H9 (cell line): ENCODE data around the gene LGMN. TPM values are rescaled to one million over a fixed set of nuclear protein-coding genes. Genes with fewer than 3 reads are reported as not detected.
A peak's percentile ranks its signal among the peaks of the same experiment; 100 is the strongest.

Source experiments
- DNase-seq: peaks from one replicate; pipeline ENCODE4 v3.0.0-alpha.2; 2017
- H2AFZ ChIP-seq: one replicate; pipeline ENCODE4 v1.6.1; 2013; ENCODE audit warnings: mild to moderate bottlenecking, low read length, control low read depth, moderate library complexity
- H2AK5ac ChIP-seq: 2 replicates; pipeline ENCODE4 v1.6.1; 2013; ENCODE audit warnings: low read length, control low read depth, mixed read lengths; ENCODE audit not compliant: insufficient read length
- H2BK120ac ChIP-seq: one replicate; pipeline ENCODE4 v1.6.1; 2013; ENCODE audit warnings: low read depth, mild to moderate bottlenecking, low read length, control low read depth, inconsistent platforms; ENCODE audit not compliant: poor library complexity, severe bottlenecking
- H2BK12ac ChIP-seq: 2 replicates; pipeline ENCODE4 v1.6.1; 2013; ENCODE audit warnings: low read length, control low read depth, mixed read lengths, low read depth; ENCODE audit not compliant: insufficient read length
- H2BK15ac ChIP-seq: 2 replicates; pipeline ENCODE4 v1.6.1; 2013; ENCODE audit warnings: low read depth, low read length, control low read depth
- H2BK20ac ChIP-seq: one replicate; pipeline ENCODE4 v1.6.1; 2013; ENCODE audit warnings: low read depth, mild to moderate bottlenecking, low read length, control low read depth, inconsistent platforms; ENCODE audit not compliant: poor library complexity, severe bottlenecking
- H2BK5ac ChIP-seq: 2 replicates; pipeline ENCODE4 v1.6.1; 2013; ENCODE audit warnings: low read length, control low read depth, mixed read lengths; ENCODE audit not compliant: insufficient read length
- H3K14ac ChIP-seq: 2 replicates; pipeline ENCODE4 v1.6.1; 2013; ENCODE audit warnings: low read length, control low read depth; ENCODE audit not compliant: insufficient read depth
- H3K18ac ChIP-seq: 2 replicates; pipeline ENCODE4 v1.6.1; 2013; ENCODE audit warnings: low read depth, mild to moderate bottlenecking, mixed read lengths, low read length, control low read depth; ENCODE audit not compliant: insufficient read length
- H3K23ac ChIP-seq: 2 replicates; pipeline ENCODE4 v1.6.1; 2013; ENCODE audit warnings: low read length, control low read depth, mixed read lengths, low read depth; ENCODE audit not compliant: insufficient read length
- H3K23me2 ChIP-seq: 2 replicates; pipeline ENCODE4 v1.6.1; 2013; ENCODE audit warnings: low read depth, mild to moderate bottlenecking, mixed read lengths, low read length, control low read depth; ENCODE audit not compliant: insufficient read length, poor library complexity, severe bottlenecking
- H3K27ac ChIP-seq: 2 replicates; pipeline ENCODE4 v1.5.1; 2013; ENCODE audit warnings: low read length, control low read depth, mixed read lengths, low read depth; ENCODE audit not compliant: insufficient read length
- H3K27me3 ChIP-seq: 2 replicates; pipeline ENCODE4 v1.6.1; 2013; ENCODE audit warnings: low read length, control low read depth, inconsistent platforms; ENCODE audit not compliant: insufficient read depth
- H3K4ac ChIP-seq: 2 replicates; pipeline ENCODE4 v1.6.1; 2013; ENCODE audit warnings: low read depth, mild to moderate bottlenecking, control low read depth, inconsistent platforms, low read length, moderate library complexity
- H3K4me1 ChIP-seq: 2 replicates; pipeline ENCODE4 v1.6.1; 2013; ENCODE audit warnings: low read length, control low read depth, inconsistent platforms; ENCODE audit not compliant: insufficient read depth
- H3K4me2 ChIP-seq: 2 replicates; pipeline ENCODE4 v1.6.1; 2013; ENCODE audit warnings: low read length, control low read depth, mixed read lengths; ENCODE audit not compliant: insufficient read length, insufficient read depth
- H3K56ac ChIP-seq: 2 replicates; pipeline ENCODE4 v1.6.1; 2013; ENCODE audit warnings: low read depth, mild to moderate bottlenecking, mixed read lengths, low read length, control low read depth; ENCODE audit not compliant: insufficient read length
- H3K79me1 ChIP-seq: 2 replicates; pipeline ENCODE4 v1.6.1; 2013; ENCODE audit warnings: low read depth, mild to moderate bottlenecking, moderate library complexity, low read length, control low read depth, inconsistent platforms; ENCODE audit not compliant: insufficient read depth, poor library complexity, severe bottlenecking
- H3K79me2 ChIP-seq: 2 replicates; pipeline ENCODE4 v1.6.1; 2013; ENCODE audit warnings: low read length, control low read depth, inconsistent platforms; ENCODE audit not compliant: insufficient read depth
- H3K9ac ChIP-seq: 2 replicates; pipeline ENCODE4 v1.6.1; 2013; ENCODE audit warnings: low read length, control low read depth, mixed read lengths; ENCODE audit not compliant: insufficient read length; ENCODE audit errors: extremely low read depth
- H3K9me3 ChIP-seq: one replicate; pipeline ENCODE4 v1.6.1; 2013; ENCODE audit warnings: low read depth, low read length, inconsistent platforms; ENCODE audit not compliant: control insufficient read depth
- H3T11ph ChIP-seq: one replicate; pipeline ENCODE4 v1.6.1; 2013; ENCODE audit warnings: mild to moderate bottlenecking, low read length, control low read depth, inconsistent platforms
- H4K20me1 ChIP-seq: one replicate; pipeline ENCODE4 v1.6.1; 2013; ENCODE audit not compliant: control insufficient read depth, insufficient read length, insufficient read depth
- H4K5ac ChIP-seq: 2 replicates; pipeline ENCODE4 v1.6.1; 2013; ENCODE audit warnings: low read depth, mild to moderate bottlenecking, mixed read lengths, low read length, control low read depth; ENCODE audit not compliant: insufficient read length
- H4K8ac ChIP-seq: replicated peaks from 2 replicates; pipeline ENCODE4 v1.6.1; 2013; ENCODE audit warnings: low read length, control low read depth, mixed read lengths, low read depth; ENCODE audit not compliant: insufficient read length
- H4K91ac ChIP-seq: 2 replicates; pipeline ENCODE4 v1.6.1; 2013; ENCODE audit warnings: low read depth, mild to moderate bottlenecking, moderate library complexity, mixed read lengths, low read length, control low read depth; ENCODE audit not compliant: insufficient read length
- H3K27ac Mint-ChIP-seq, 3 experiments: 2 replicates in 2 of 3; 3 replicates in 1 of 3; pipeline ENCODE4 v1.8.0; 2020 to 2021; ENCODE audit warnings: mixed read lengths in 3 of 3, mild to moderate bottlenecking in 1 of 3, moderate library complexity in 1 of 3
- H3K27me3 Mint-ChIP-seq: 2 replicates; pipeline ENCODE4 v1.8.0; 2021; ENCODE audit warnings: low read depth, mild to moderate bottlenecking, moderate library complexity, mixed read lengths
- H3K36me3 Mint-ChIP-seq, 3 experiments: 2 replicates in 2 of 3; 3 replicates in 1 of 3; pipeline ENCODE4 v1.8.0; 2020 to 2021; ENCODE audit warnings: low read depth in 3 of 3, mixed read lengths in 3 of 3; ENCODE audit not compliant: insufficient read depth in 1 of 3
- H3K4me1 Mint-ChIP-seq, 2 experiments: 2 replicates each; pipeline ENCODE4 v1.8.0; 2020; ENCODE audit warnings: mixed read lengths in 2 of 2
- H3K4me3 Mint-ChIP-seq, 2 experiments: 2 replicates in 1 of 2; 3 replicates in 1 of 2; pipeline ENCODE4 v1.8.0; 2020 to 2021; ENCODE audit warnings: mild to moderate bottlenecking in 2 of 2, mixed read lengths in 2 of 2, moderate library complexity in 1 of 2
- H3K9me3 Mint-ChIP-seq, 2 experiments: 2 replicates in 1 of 2; 3 replicates in 1 of 2; pipeline ENCODE4 v1.8.0; 2020; ENCODE audit warnings: mild to moderate bottlenecking in 2 of 2, mixed read lengths in 2 of 2, moderate library complexity in 1 of 2
- WGBS: extraction: QIAGEN DNeasy Blood & Tissue Kit; methylation state at CpG from one replicate; pipeline ENCODE4 v1.1.7; 2013; ENCODE audit warnings: missing lambda C conversion rate, low lambda C conversion rate, mixed read lengths; ENCODE audit not compliant: insufficient read length; ENCODE audit errors: extremely low coverage; 5-methylcytosine and 5-hydroxymethylcytosine counted together
- total RNA-seq: library from RNA; stranded (reverse); gene quantifications from 2 replicates; pipeline ENCODE4 v1.2.1, GENCODE V29; 2021
- TF ChIP-seq, protein P1 (sequence below): fragments of 200-600 bp; sonication (generic); conservative IDR thresholded peaks from 3 replicates; pipeline ENCODE4 v1.8.0; 2021; ENCODE audit warnings: antibody characterized with exemption, mild to moderate bottlenecking

Gene LGMN
- total RNA-seq, 1 experiment from 2014 or later, result 55.3 TPM

DNA sequence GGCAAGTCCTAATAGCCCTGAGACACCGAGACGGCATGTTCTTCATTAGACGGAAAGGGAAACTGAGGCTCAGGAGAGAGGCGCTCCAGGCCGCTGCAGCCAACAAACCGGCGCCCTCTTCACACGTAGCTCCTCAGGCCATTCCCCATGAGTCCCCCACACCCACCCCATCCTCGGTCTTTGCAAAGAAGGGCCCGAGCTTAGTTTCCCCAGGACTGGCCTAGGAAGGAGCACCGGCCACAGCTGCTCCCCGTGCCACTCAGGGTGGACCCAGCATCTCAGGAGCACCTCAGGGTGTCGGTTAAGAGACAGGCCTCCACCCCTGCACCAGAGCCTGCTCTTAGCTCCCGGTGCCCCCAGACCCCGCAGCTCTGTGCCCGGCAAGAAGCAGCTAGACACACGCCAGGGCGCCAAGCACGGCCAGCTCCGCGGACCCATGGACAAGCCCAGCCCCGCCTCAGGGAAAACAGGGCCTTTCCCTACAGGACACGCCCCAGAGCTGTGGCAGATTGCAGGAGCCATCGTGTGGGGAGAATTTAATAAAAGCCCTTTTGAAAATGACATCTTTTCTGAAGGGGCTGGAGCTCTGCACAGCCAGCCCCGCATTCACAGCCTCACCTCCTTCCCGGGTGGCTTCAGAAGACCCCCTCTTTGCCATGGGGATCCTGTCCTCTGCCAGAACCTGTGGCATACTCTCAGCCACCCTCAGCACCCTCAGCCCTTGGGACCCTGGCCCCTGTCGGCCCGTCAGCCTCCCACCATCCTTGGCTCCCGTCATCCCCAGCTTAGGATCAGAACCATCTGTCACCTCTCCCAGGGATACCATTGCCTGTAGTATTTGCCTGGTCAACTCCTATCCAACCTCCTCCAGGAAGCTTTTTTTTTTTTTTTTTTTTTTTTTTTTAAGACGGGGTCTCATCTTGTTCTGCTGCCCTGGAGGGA, 59.7 kb downstream of the LGMN start:
- Histone ChIP-seq H3K79me1 (no peaks in the 10 kb centered on the region), H3K18ac (no peak overlapping the region), H3K4ac (no peak overlapping the region), H3K27me3 (peaks cover 11% of the 10 kb centered on the region; the same call in 1 of the 2 replicates), H3K23me2 (peaks cover 9% of the 10 kb centered on the region), H4K91ac (no peak overlapping the region), H3K23ac (no peak overlapping the region), H2AFZ (no peak overlapping the region), H2BK20ac (no peak overlapping the region), H4K20me1 (no peaks in the 10 kb centered on the region), H3K4me1 (no peaks in the 10 kb centered on the region), H2BK5ac (no peak overlapping the region), H2BK12ac (no peak overlapping the region), H3K9me3 (no peaks in the 10 kb centered on the region), H3K27ac (no peak overlapping the region), H3K14ac (no peak overlapping the region; the same call in 1 of the 2 replicates), H2BK15ac (no peak overlapping the region), H2AK5ac (no peak overlapping the region), H2BK120ac (no peak overlapping the region), H4K8ac (no peak overlapping the region), H3K4me2 (peak overlapping the region; percentile 30), H3T11ph (no peak overlapping the region), H3K9ac (no peak overlapping the region), H3K56ac (no peak overlapping the region), H4K5ac (no peak overlapping the region), H3K79me2 (no peaks in the 10 kb centered on the region)
- Mint-ChIP-seq H3K4me3 (peak overlapping the region; percentile 49 to 72), H3K27me3 (peaks cover 39% of the 10 kb centered on the region), H3K36me3 (no peaks in the 10 kb centered on the region), H3K9me3 (no peaks in the 10 kb centered on the region), H3K27ac (no peak overlapping the region), H3K4me1 (peaks cover 0 to 2% of the 10 kb centered on the region in 2 experiments; a peak in 1 of 4 replicates)
- WGBS, result no CpG with 5 or more reads among the region's 30 CpGs
- TF ChIP-seq, protein P1, sequence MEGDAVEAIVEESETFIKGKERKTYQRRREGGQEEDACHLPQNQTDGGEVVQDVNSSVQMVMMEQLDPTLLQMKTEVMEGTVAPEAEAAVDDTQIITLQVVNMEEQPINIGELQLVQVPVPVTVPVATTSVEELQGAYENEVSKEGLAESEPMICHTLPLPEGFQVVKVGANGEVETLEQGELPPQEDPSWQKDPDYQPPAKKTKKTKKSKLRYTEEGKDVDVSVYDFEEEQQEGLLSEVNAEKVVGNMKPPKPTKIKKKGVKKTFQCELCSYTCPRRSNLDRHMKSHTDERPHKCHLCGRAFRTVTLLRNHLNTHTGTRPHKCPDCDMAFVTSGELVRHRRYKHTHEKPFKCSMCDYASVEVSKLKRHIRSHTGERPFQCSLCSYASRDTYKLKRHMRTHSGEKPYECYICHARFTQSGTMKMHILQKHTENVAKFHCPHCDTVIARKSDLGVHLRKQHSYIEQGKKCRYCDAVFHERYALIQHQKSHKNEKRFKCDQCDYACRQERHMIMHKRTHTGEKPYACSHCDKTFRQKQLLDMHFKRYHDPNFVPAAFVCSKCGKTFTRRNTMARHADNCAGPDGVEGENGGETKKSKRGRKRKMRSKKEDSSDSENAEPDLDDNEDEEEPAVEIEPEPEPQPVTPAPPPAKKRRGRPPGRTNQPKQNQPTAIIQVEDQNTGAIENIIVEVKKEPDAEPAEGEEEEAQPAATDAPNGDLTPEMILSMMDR, result no peak
- no peak for DNase-seq
